ENCODE measurements around the gene NTF4. TPM values are rescaled to one million over a fixed set of nuclear protein-coding genes. Genes with fewer than 3 reads are reported as not detected.
"Not testable (repeated sequence)": the region's sequence is repeated elsewhere in the genome, so short reads cannot be mapped to it uniquely, and the experiment has no call there.

NTF4 gene
- total and polyA plus RNA-seq, 2 donors from 2014 or later, result 0.28 TPM; not detected in 1

DNA sequence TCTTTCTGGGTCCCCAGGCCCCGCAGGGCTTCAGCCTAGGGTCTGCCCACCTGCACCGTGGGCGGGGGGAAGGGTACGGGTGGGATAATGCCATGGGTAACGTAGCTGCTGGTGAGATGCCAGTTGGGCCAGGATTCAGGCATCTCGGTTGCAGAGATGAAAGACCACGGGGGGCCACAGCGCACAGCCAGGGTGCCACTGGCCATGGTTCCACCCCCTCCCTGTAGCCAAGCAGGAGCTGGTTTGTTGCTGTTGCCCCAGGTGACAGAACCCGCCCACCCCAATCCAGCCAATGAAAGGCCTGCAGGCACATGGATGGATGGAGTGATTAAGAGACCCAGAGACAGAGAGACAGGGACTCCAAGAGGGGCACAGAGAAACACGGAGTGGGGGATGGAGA is 6.1 kb downstream of the NTF4 start:
- FAIRE-seq (no peak), DNase-seq (peak in 3 of 5 donors; percentile 53 to 73 (median 63))
- no peak for TF ChIP-seq CTCF (IDR thresholded peaks at IDR 0.05; ENCODE audit: borderline replicate concordance, extremely low read depth, insufficient read depth)
- no peak overlapping the region for H3K9ac ChIP-seq (ENCODE audit: low read length in 3 of 3)
- H3K4me1 ChIP-seq (ENCODE audit: control insufficient read depth in 2 of 3, insufficient read depth in 2 of 3, low read depth in 1 of 3, low read length in 3 of 3), result peaks cover 0 to 4% (median 0%) of the 10 kb centered on the region in 3 donors
- no peaks in the 10 kb centered on the region for H3K36me3 ChIP-seq (ENCODE audit: control insufficient read depth in 2 of 3, insufficient read depth in 3 of 3, low read length in 3 of 3)
- H3K9me3 ChIP-seq (ENCODE audit: control insufficient read depth in 2 of 3, insufficient read depth in 1 of 3, low read length in 3 of 3), result no peaks in the 10 kb centered on the region
- intact Hi-C loops (cut with DNase I), result no loop called here
- H3K27me3 ChIP-seq (ENCODE audit: control insufficient read depth, insufficient read depth, low read length), result peaks cover 5% of the 10 kb centered on the region
- no peak overlapping the region for H3K27ac ChIP-seq (ENCODE audit: low read depth in 2 of 2, low read length in 2 of 2)
- H3K4me3 ChIP-seq (ENCODE audit: low read length in 3 of 3), result no peak overlapping the region

DNA sequence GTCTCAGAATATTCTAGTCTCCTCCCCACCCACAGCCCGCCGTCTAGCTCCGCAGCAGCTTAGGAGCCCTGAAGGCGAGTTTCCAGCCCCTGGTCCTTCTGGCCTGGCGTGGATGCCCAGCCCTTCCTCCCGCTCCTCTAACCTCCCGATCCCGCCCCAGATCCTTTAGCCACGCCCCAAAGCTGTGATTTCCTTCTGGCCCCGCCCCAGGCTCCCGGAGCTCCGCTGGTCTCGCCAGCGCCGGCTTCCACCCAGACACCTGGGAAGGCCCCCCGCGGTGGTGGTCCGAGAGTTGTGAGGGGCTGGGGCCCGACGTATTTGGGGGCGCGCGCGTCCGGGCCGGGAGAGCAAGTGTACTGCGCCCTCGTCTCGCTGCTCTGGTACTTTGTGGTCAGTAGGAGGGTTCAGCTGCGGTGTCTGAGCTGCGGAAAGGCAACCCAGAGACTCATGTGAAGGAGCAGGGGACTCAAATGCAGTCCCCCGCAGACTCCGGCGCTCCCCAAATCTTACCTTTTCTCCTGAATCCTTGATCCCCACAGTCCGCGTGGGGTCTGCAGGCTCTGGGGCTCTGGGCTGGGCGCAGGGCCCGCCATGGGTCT is 6.9 kb downstream of the NTF4 start, which contains the start of gene CGB7:
Gene CGB7, minus strand, starts transcription at position 114 of the 599 bp plus-strand sequence. CDS start 2,374 bp downstream, outside the sequence.
- DNase-seq (peak; percentile 72 to 86 (median 84)), FAIRE-seq (no peak)
- no peaks in the 10 kb centered on the region for H3K36me3 ChIP-seq (ENCODE audit: control insufficient read depth in 2 of 3, insufficient read depth in 3 of 3, low read length in 3 of 3)
- H3K27me3 ChIP-seq (ENCODE audit: control insufficient read depth, insufficient read depth, low read length), result peaks cover 5% of the 10 kb centered on the region
- no peaks in the 10 kb centered on the region for H3K9me3 ChIP-seq (ENCODE audit: control insufficient read depth in 2 of 3, insufficient read depth in 1 of 3, low read length in 3 of 3)
- TF ChIP-seq CTCF (IDR thresholded peaks at IDR 0.05; ENCODE audit: borderline replicate concordance, extremely low read depth, insufficient read depth), result no peak
- intact Hi-C loops (cut with DNase I), result no loop called here
- peak within 1 kb of the TSS; percentile 11 to 60 (median 53) for H3K4me3 ChIP-seq (ENCODE audit: low read length in 3 of 3)
- peaks cover 0 to 4% (median 0%) of the 10 kb centered on the region in 3 donors for H3K4me1 ChIP-seq (ENCODE audit: control insufficient read depth in 2 of 3, insufficient read depth in 2 of 3, low read depth in 1 of 3, low read length in 3 of 3)
- peak within 1 kb of the TSS in 2 of 3 donors; percentile 26 to 29 for H3K9ac ChIP-seq (ENCODE audit: low read length in 3 of 3)
- no peak within 1 kb of the TSS for H3K27ac ChIP-seq (ENCODE audit: low read depth in 2 of 2, low read length in 2 of 2)

DNA sequence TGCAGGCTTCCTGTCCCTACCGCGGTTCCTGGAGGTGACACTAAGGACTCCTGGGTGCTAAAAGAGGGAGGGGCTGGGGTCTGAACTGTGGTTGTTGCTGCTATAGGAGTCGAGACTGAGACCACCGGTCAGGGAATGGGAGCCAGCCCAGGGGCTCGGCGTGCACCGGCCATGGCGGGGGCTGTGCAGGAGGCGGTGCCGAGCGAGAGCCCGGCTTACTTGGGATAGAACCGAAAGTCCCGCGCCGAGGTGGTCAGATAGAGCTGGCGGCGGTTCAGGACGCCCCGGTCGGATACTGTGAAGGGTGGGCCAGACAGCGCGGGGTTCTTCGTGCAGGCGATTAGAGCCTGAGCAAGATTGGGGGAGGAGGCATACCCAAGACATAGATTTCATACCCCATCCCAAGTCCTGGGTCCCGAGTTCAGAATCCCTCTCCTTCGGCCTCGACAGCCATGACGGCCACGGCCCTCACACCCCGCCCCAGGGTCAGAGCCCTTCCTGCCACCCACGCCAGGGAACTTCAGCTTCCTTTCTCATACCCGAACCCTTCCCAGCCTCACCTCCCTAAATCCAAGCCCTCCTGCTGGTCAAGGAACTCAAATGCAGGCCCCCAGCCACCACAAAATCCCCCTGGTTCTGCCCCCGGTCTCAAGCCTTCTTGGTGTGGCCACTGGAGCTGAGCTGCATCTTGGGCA is 7.6 kb downstream of the NTF4 start:
- H3K4me1 ChIP-seq (ENCODE audit: control insufficient read depth in 2 of 3, insufficient read depth in 2 of 3, low read depth in 1 of 3, low read length in 3 of 3); H3K27me3 ChIP-seq (ENCODE audit: control insufficient read depth, insufficient read depth, low read length); H3K36me3 ChIP-seq (ENCODE audit: control insufficient read depth in 2 of 3, insufficient read depth in 3 of 3, low read length in 3 of 3); H3K9me3 ChIP-seq (ENCODE audit: control insufficient read depth in 2 of 3, insufficient read depth in 1 of 3, low read length in 3 of 3); H3K27ac ChIP-seq (ENCODE audit: low read depth in 2 of 2, low read length in 2 of 2); intact Hi-C loops (cut with DNase I); FAIRE-seq: not testable (repeated sequence)
- H3K9ac ChIP-seq (ENCODE audit: low read length in 3 of 3), result peak overlapping the region in 2 of 3 donors; percentile 26 to 29
- peak in 1 of 5 donors; percentile 52 for DNase-seq
- peak overlapping the region; percentile 11 to 60 (median 53) for H3K4me3 ChIP-seq (ENCODE audit: low read length in 3 of 3)
